Activated CD4-positive, alpha-beta T cell treated with anti-CD3 and anti-CD28 coated beads, Interleukin-2, Interleukin-6, amounts not matched to agents 100 ng/mL and 50 ng/mL, durations not matched to agents 16 hours and 8 hours (primary cell): ENCODE data around the gene TLNRD1.

Experiments
- DNase-seq: peaks from one replicate; pipeline ENCODE4 v3.0.0-alpha.2; 2020

Gene TLNRD1

DNA sequence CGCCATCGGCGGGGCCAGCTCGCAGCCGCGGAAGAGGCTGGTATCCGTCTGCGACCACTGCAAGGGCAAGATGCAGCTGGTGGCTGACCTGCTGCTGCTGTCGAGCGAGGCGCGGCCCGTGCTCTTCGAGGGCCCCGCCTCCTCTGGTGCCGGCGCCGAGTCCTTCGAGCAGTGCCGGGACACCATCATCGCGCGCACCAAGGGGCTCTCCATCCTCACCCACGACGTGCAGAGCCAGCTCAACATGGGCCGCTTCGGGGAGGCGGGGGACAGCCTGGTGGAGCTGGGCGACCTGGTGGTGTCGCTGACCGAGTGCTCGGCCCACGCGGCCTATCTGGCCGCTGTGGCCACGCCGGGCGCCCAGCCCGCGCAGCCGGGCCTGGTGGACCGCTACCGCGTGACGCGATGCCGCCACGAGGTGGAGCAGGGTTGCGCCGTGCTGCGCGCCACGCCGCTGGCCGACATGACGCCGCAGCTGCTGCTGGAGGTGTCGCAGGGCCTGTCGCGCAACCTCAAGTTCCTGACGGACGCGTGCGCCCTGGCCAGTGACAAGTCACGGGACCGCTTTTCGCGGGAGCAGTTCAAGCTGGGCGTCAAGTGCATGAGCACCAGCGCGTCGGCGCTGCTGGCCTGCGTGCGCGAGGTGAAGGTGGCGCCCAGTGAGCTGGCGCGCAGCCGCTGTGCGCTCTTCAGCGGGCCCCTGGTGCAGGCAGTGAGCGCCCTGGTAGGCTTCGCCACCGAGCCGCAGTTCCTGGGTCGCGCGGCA, 1.8 kb downstream of the TLNRD1 start:
- no peak for DNase-seq

- no peak for DNase-seq
Measured at GRCh38 chr15:81003097-81003350, 2.3 kb downstream of the TLNRD1 start.

- no peak for DNase-seq
Measured at GRCh38 chr15:81006124-81006523, 5.4 kb downstream of the TLNRD1 start.

- DNase-seq: no peak
Measured at GRCh38 chr15:81007428-81008064, 6.8 kb downstream of the TLNRD1 start.

DNA sequence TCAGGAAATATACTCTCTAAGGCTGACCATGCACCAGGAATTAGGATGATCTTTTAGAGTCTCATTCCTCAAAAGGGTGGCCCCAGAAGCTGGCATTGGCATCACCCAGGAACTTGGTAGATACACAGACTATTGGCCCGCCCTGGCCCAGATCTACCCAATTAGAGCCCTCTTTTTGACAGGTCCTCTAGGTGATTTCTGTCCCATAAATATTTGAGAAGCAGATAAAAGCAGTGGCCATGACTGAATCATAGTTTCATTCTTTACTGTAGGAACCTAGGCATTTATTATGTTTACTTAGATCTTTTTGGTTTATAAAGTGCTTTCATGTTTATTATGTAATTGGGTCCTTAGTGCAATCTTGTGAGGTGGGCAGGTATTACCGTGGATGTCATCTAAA, 7.6 kb downstream of the TLNRD1 start:
- no peak for DNase-seq

- no peak for DNase-seq
Measured at GRCh38 chr15:81010086-81010485, 9.4 kb downstream of the TLNRD1 start.

GRCh38 chr15:81011593-81011992, 10.9 kb downstream of the TLNRD1 start:
- no peak for DNase-seq

GRCh38 chr15:81012588-81012987, 11.9 kb downstream of the TLNRD1 start:
- no peak for DNase-seq

GRCh38 chr15:81013396-81013929, 12.7 kb downstream of the TLNRD1 start:
- DNase-seq: no peak

GRCh38 chr15:81014446-81015093, 13.8 kb downstream of the TLNRD1 start:
- no peak for DNase-seq

DNA sequence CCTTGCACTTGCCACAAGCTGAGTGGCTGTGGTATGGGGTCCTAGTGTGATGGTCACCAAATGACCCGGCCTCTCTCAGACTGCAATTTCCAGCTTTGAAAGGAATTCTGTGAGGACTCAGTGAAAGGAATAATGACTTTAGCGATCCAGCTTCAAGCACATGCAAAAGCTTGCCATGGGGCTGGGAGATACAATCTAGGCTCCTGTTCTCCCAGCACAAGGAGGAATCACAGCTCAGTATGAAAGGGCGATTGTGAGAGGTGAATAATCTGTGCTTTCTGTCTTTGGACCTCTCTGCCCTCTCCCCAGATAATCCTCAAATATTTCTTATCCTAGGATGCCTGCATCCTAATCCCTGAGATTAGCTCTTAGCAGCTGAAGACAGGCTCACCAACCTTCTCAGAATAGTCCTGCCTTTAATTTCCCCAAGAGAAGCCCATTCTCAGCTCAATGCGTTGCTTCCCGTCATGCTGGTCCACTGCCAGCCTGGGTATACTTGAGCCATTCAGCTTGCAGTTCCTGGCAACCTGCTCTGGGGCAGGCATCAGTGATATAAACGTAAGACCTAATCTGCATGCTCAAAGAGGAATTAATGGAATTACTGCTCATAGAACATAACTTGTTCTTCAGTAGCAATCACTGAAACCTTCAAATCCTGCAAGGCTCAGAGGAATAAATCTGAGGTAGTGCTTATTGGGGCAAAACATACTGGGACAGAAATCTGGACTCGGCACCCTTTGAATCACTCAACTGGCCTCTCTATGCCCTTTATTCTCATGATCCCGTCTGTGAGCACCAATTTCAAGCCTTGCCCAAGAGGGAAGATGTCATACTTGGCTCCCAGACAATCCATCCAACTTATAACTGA, 15.1 kb downstream of the TLNRD1 start:
- DNase-seq: no peak

DNA sequence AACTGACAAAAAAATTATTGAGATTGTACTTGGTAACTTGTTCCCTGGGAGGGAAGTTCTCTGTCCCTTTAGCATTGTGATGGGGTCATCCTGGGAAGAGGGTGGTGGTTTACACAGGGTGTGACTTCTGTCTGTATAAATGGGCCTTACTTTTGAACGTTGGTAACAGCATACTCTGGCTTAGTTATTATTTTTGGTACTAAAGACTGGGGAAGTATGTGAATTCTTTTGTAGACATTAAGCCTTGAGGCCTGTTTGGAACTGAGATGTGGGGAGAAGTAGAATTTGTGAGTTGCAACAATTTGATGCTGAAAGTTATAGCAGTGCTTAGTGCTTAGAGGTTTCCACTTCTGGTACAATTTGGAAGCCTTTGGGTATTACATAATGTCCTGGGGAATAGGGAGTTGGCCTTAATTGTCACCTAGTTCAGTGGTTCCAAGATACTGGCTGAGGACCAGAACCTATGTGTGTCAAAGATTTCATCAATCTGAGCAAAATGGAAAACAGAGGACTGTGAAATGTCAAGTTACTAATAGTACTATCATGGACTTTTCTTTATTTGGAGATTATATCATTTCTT, 15.9 kb downstream of the TLNRD1 start:
- no peak for DNase-seq

GRCh38 chr15:81018197-81018596, 17.5 kb downstream of the TLNRD1 start:
- DNase-seq: no peak

DNA sequence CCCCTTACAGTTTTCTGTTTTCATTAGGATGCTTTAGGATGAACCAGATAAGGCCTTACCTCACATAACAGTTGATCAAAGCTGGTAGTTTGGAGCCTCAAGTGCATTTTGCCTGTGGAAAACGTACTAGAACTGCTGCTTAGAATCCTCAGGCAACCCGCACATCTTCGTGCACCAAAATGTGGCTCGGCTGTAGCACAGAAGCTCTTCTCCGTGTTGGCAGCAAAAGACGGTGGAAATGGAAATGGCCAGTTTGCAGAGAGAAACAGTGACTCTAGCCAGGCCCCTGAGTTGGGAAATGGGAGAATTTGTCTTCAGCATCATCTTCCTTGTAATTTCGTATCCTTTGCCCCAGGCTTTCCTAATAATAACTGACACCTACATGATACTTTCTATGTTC, 20.6 kb downstream of the TLNRD1 start:
- DNase-seq: no peak

DNA sequence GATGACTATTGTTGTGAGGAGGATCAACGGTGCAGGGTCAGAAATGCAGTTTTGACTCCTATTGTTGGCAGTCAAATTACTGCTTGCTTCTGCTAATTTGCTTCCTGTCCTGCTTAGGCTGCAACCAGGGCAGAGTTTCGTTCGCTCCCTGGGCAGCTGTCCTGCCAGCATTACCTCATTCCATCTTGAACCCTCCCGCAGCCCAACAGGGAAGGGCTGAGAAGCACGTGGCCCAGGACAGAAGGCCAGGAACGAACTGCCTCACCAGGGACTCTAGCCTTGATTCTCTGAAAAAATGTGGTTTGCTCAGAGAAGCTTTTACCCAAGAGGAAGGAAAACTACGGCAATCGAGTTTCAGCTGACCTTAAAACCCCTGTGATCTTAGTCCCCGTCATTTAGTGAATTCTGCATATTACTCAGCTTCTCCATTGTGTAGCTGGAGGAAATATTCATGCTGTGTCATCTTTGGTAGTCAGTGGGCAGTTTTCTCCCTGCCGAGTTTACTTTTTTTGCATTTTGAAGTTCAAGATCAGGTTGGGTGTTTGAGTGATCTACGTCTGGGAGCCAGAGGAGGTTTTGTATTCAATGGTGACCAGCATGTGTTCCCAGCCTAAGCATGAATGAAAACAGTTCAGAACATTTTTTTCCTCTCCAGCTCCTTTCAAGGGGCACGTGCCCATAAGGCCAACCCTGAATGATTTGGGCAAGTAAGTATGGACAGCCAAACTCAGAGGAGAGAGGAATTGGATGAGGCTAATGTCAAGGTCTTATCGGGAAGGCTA, 23.0 kb downstream of the TLNRD1 start:
- DNase-seq: peak; percentile 91

GRCh38 chr15:81024265-81024872, 23.6 kb downstream of the TLNRD1 start:
- peak; percentile 33 for DNase-seq

- no peak for DNase-seq
Measured at GRCh38 chr15:81024936-81025335, 24.2 kb downstream of the TLNRD1 start.

DNA sequence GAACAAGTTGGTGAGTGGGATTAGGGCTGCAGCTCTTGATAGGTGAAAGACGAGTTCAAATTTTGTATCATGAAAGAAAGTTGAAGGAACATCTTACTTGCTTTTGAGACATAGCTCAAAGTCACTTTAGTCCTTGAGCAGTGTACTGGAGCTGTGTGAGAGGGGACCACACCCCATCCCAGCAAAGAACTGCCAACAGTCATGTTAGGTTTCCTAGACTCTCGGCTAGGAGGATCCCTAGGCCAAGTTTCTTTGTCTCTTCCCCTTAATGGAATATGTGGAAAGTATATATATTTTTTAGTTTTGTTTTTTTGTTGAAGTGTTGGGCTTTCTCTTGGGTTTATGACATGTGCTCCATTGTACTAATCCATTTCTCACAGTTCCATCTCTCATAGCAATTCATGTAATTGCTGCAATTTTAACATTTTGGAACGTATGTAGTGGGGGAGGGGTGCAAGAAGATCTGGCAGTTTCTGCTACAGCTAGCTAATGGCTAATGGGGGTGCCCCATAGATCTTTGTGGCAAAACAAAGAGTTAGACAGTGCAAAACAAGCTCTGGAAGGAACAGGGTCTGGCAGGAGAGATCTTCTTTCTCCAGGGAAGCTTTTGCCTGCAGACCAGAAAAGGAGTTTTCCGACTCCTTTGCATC, 25.1 kb downstream of the TLNRD1 start:
- no peak for DNase-seq

DNA sequence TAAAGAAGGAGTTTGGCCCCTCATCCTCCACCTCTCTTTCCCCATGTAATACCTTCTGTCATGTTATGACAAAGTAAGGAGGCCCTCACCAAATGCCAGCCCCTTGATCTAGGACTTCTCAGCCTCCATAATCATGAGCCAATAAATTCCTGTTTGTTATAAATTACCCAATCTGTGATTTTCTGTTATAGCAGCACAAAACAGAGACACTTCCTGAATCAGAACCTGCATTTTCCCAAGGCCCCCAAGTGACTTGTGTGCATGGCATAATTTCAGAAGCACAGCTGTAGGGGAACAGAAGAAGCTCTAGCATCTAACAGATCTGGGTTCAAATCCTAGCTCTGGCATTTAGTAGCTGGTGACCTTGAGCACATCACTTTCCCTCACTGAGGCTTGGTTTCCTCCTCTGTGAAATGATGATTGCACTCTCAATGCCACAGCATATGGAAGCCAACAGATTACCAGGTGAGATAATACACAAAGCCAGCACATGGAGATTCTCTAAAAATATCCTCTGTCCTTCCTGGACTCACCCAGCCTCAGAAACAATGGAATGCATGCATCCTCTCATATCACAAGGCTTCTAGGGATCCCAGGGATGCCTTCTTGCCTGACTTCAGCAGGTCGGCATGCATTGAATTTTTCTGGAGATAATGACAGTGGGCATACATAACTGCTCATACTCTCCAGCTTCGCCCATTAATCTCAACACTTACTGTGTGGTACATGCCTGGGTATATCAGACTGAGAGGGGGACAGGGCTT, 26.3 kb downstream of the TLNRD1 start:
- no peak for DNase-seq
